ENCODE measurements around the gene RTN4RL1. TPM values are rescaled to one million over a fixed set of nuclear protein-coding genes. Genes with fewer than 3 reads are reported as not detected.

RTN4RL1 gene
- total RNA-seq, 3 donors from 2014 or later (not counting 1 experiment from before 2014, with no cell fraction given): 0.15 to 0.23 TPM; not detected in 1

DNA sequence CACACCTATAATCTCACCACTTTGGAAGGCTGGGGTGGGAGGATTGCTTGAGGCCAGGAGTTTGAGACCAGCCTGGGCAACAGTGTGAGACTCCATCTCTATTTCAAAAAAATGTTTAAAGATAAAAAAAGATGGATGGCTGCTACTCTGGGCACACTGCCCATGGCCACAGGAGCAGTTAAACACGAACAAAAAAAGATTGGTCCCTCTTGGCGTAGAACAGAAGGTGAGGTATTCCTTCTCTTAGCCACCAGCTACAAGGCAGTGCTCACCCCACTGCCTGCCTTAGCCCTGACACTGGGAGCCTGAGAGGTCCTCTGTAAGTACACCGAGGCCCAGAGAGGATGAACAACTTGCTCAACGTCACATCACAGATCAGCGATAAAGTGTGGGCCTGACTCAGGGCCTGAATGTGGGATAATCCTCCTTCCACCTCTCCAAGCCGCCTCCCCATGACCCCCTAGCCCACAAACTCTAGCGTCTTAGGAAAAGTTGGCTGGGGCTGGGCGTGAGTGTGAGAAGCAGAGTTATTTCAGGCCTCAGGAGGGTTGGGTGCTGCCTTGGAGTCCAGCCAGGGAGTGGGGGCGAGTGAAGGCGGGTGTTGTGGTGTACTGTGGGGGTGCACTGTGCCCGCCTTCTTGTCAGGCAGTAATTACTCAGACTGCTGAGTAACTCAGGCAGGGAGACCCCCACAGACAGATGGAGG, 2.5 kb upstream of the RTN4RL1 start:
- Histone ChIP-seq H3K27ac (ENCODE audit: low read length) (no peak overlapping the region), H3K9me3 (ENCODE audit: control insufficient read depth, insufficient read depth, low read length) (no peaks in the 10 kb centered on the region), H3K36me3 (ENCODE audit: control insufficient read depth, insufficient read depth, low read length) (peaks cover 2% of the 10 kb centered on the region), H3K4me3 (ENCODE audit: low read length) (no peak overlapping the region), H3K27me3 (ENCODE audit: control insufficient read depth, insufficient read depth, low read length) (peaks cover 18% of the 10 kb centered on the region), H3K4me1 (ENCODE audit: control insufficient read depth, insufficient read depth, low read length) (peaks cover 46% of the 10 kb centered on the region)
- H3K4me1 Mint-ChIP-seq: peaks cover 19 to 33% of the 10 kb centered on the region in 2 donors
- TF ChIP-seq, protein P1, sequence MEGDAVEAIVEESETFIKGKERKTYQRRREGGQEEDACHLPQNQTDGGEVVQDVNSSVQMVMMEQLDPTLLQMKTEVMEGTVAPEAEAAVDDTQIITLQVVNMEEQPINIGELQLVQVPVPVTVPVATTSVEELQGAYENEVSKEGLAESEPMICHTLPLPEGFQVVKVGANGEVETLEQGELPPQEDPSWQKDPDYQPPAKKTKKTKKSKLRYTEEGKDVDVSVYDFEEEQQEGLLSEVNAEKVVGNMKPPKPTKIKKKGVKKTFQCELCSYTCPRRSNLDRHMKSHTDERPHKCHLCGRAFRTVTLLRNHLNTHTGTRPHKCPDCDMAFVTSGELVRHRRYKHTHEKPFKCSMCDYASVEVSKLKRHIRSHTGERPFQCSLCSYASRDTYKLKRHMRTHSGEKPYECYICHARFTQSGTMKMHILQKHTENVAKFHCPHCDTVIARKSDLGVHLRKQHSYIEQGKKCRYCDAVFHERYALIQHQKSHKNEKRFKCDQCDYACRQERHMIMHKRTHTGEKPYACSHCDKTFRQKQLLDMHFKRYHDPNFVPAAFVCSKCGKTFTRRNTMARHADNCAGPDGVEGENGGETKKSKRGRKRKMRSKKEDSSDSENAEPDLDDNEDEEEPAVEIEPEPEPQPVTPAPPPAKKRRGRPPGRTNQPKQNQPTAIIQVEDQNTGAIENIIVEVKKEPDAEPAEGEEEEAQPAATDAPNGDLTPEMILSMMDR (IDR thresholded peaks at IDR 0.05): no peak
- H3K27me3 Mint-ChIP-seq (ENCODE audit: low read depth in 2 of 2): peaks cover 28 to 34% of the 10 kb centered on the region in 2 donors
- DNase-seq (no peak), ATAC-seq (no peak)
- no peaks in the 10 kb centered on the region for H3K9me3 Mint-ChIP-seq
- intact Hi-C loops (cut with micrococcal nuclease): loop anchor here (10.0 kb wide), 1 partner anchor 123 kb away; no protein-coding TSS in a partner anchor
- 58% methylated on average over 10 of the region's 11 CpGs for WGBS (ENCODE audit: insufficient coverage)
- H3K27ac Mint-ChIP-seq: no peak overlapping the region
- H3K36me3 Mint-ChIP-seq: no peaks in the 10 kb centered on the region
- H3K4me3 Mint-ChIP-seq: peak overlapping the region; percentile 50

DNA sequence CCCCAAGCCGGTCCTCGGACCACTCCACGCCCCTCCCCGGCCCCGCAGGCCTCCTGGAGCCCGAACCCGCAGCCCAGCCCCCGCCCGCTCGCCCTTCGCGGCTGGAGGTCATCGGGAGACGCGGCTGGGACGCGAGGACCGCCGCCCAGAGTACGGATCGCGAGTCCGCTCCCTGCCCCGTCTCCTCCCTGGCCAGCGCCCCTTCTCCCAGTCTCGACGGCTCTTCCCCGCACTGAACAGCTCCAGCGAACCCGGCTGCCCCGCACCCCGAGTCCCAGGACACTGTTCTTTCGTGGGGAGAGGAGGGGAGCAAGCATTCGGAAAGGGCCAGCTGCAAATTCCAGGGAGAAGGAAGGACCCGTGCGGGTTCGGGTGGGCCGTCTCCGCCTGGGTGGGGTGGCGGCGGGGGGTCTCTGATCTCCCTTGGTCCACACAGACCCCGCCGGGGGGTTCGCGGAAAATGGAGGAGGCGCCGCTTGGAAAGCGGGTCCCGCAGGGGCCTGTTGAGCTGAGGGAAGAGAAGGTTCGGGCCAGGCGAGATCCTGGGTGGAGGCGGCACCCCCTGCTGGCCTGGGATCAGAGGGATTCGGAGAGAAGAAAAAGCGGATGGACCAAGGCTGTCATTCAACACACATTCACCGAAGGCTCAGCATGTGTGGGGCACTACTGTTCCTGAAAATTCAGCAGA, 632 bp upstream of the RTN4RL1 start:
- Histone ChIP-seq H3K27ac (ENCODE audit: low read length) (no peak overlapping the region), H3K36me3 (ENCODE audit: control insufficient read depth, insufficient read depth, low read length) (no peaks in the 10 kb centered on the region), H3K4me3 (ENCODE audit: low read length) (no peak overlapping the region), H3K9me3 (ENCODE audit: control insufficient read depth, insufficient read depth, low read length) (no peaks in the 10 kb centered on the region), H3K4me1 (ENCODE audit: control insufficient read depth, insufficient read depth, low read length) (peaks cover 38% of the 10 kb centered on the region), H3K27me3 (ENCODE audit: control insufficient read depth, insufficient read depth, low read length) (peaks cover 20% of the 10 kb centered on the region)
- no peak for ATAC-seq
- no peaks in the 10 kb centered on the region for H3K36me3 Mint-ChIP-seq
- peaks cover 36 to 39% of the 10 kb centered on the region in 2 donors for H3K27me3 Mint-ChIP-seq (ENCODE audit: low read depth in 2 of 2)
- TF ChIP-seq, protein P1 (IDR thresholded peaks at IDR 0.05): no peak
- peak in 1 of 2 donors; percentile 53 for DNase-seq
- H3K9me3 Mint-ChIP-seq: no peaks in the 10 kb centered on the region
- H3K4me1 Mint-ChIP-seq: peaks cover 16 to 30% of the 10 kb centered on the region in 2 donors
- intact Hi-C loops (cut with micrococcal nuclease): loop anchor here (10.0 kb wide), 1 partner anchor 121 kb away; no protein-coding TSS in a partner anchor
- peak overlapping the region in 1 of 2 donors; percentile 22 for H3K27ac Mint-ChIP-seq
- peak overlapping the region; percentile 80 for H3K4me3 Mint-ChIP-seq
- WGBS (ENCODE audit: insufficient coverage): 4% methylated on average over 55 of the region's 55 CpGs

DNA sequence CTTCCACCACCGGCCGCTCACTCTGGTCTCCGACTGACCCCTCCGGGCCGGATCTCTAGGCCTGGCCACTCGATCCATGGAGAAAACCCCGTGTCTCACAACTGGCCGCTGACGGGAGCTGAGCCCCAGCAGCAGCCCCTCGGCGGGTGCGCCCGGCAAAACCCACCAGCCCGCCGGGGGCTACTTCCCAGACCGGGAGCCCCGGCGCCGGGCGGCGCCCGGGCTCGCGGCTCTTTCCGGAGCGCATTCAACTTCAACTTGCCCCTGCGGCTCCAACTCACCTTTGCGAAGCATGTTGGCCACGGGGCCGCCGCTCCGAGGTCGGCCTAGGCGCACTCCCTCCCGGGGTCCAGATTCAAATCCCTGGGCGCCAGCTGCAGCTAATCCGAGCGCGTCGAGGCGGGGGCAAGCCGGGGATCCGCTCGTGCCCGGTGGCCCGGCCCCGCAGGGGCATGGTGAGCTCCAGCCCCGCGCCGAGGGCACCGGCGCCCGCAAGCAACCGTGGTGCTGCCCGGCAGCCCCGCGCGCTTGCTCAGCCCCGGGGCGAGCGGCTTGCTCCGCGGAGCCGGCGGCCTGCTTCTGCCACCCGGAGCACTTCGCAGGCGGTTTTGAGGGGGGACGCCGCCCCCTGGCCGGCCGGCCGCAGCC, 438 bp downstream of the RTN4RL1 start:
- H3K27me3 ChIP-seq (ENCODE audit: control insufficient read depth, insufficient read depth, low read length): peaks cover 20% of the 10 kb centered on the region
- H3K4me3 Mint-ChIP-seq: peak overlapping the region; percentile 53
- peaks cover 8 to 19% of the 10 kb centered on the region in 2 donors for H3K4me1 Mint-ChIP-seq
- H3K27ac ChIP-seq (ENCODE audit: low read length): no peak overlapping the region
- peak overlapping the region; percentile 12 for H3K4me3 ChIP-seq (ENCODE audit: low read length)
- DNase-seq (no peak), ATAC-seq (no peak)
- no peaks in the 10 kb centered on the region for H3K36me3 ChIP-seq (ENCODE audit: control insufficient read depth, insufficient read depth, low read length)
- no peaks in the 10 kb centered on the region for H3K9me3 ChIP-seq (ENCODE audit: control insufficient read depth, insufficient read depth, low read length)
- H3K9me3 Mint-ChIP-seq: no peaks in the 10 kb centered on the region
- peaks cover 36 to 46% of the 10 kb centered on the region in 2 donors for H3K27me3 Mint-ChIP-seq (ENCODE audit: low read depth in 2 of 2)
- peaks cover 30% of the 10 kb centered on the region for H3K4me1 ChIP-seq (ENCODE audit: control insufficient read depth, insufficient read depth, low read length)
- TF ChIP-seq, protein P1 (IDR thresholded peaks at IDR 0.05): no peak
- WGBS (ENCODE audit: insufficient coverage): 1% methylated on average over 73 of the region's 73 CpGs
- H3K36me3 Mint-ChIP-seq: no peaks in the 10 kb centered on the region
- intact Hi-C loops (cut with micrococcal nuclease): loop anchor here (10.0 kb wide), 1 partner anchor 120 kb away; no protein-coding TSS in a partner anchor
- H3K27ac Mint-ChIP-seq: no peak overlapping the region

Measured in natural killer cell (primary cell).